PC-9 (cell line): ENCODE results near the gene HOXB6. TPM values are rescaled to one million over a fixed set of nuclear protein-coding genes. Genes with fewer than 3 reads are reported as not detected.

Experiments
- BruUV-seq: library from RNA; stranded (reverse); fragments of 400-500 nt; replicated peaks from 2 replicates; lab custom pipeline; 2021; lab: Mats Ljungman, UMichigan
- CTCF ChIA-PET: fragments of 300-600 bp; sonication (Branson Sonifier 250); formaldehyde crosslinking; loops from one replicate; lab custom pipeline; 2022; ENCODE audit warnings: antibody characterized with exemption; lab: Charles Lee
- POLR2A ChIA-PET: fragments of 300-600 bp; sonication (Branson Sonifier 250); formaldehyde crosslinking; loops from one replicate; lab custom pipeline; 2022; ENCODE audit warnings: antibody characterized with exemption; ENCODE audit not compliant: unreplicated experiment; lab: Charles Lee
- DNase-seq, 2 experiments: peaks; one replicate each; pipeline versions ENCODE4 v3.0.0 to v3.0.0-alpha.2; 2015 to 2022; ENCODE audit warnings: mixed read lengths in 1 of 2
- H2AFZ ChIP-seq: fragments of 200-600 bp; sonication (generic); 2 replicates; pipeline ENCODE4 v1.8.1; 2017; ENCODE audit warnings: antibody characterized with exemption
- H3F3A ChIP-seq: fragments of 200-600 bp; sonication (generic); 2 replicates; pipeline ENCODE4 v1.8.1; 2017; ENCODE audit warnings: antibody characterized with exemption, mild to moderate bottlenecking, low read depth; ENCODE audit not compliant: insufficient read depth
- H3K27ac ChIP-seq: fragments of 200-600 bp; sonication (generic); 2 replicates; pipeline ENCODE4 v1.6.1; 2016; ENCODE audit warnings: mixed run types
- H3K27me3 ChIP-seq: fragments of 200-600 bp; sonication (generic); 2 replicates; pipeline ENCODE4 v1.6.1; 2016; ENCODE audit warnings: low read depth, mixed run types; ENCODE audit not compliant: insufficient read depth
- H3K36me3 ChIP-seq: fragments of 200-600 bp; sonication (generic); 2 replicates; pipeline ENCODE4 v1.6.1; 2016; ENCODE audit warnings: low read depth, mixed run types
- H3K4me1 ChIP-seq: fragments of 200-600 bp; sonication (generic); replicated peaks from 2 replicates; pipeline ENCODE4 v1.6.1; 2016; ENCODE audit warnings: mixed run types; ENCODE audit not compliant: insufficient read depth
- H3K4me2 ChIP-seq: fragments of 200-600 bp; sonication (generic); 2 replicates; pipeline ENCODE4 v1.6.1; 2017; ENCODE audit warnings: mixed run types
- H3K4me3 ChIP-seq: fragments of 200-600 bp; sonication (generic); 2 replicates; pipeline ENCODE4 v1.6.1; 2016; ENCODE audit warnings: mixed run types
- H3K79me2 ChIP-seq: fragments of 200-600 bp; sonication (generic); 2 replicates; pipeline ENCODE4 v1.6.1; 2017; ENCODE audit warnings: low read depth, mixed run types
- H3K9me2 ChIP-seq: fragments of 200-600 bp; sonication (generic); 2 replicates; pipeline ENCODE4 v1.8.1; 2017; ENCODE audit warnings: mild to moderate bottlenecking; ENCODE audit not compliant: insufficient read depth
- H3K9me3 ChIP-seq: fragments of 200-600 bp; sonication (generic); 2 replicates; pipeline ENCODE4 v1.8.1; 2016; ENCODE audit warnings: low read depth; ENCODE audit not compliant: insufficient read depth
- H4K20me1 ChIP-seq: fragments of 200-600 bp; sonication (generic); 2 replicates; pipeline ENCODE4 v1.8.1; 2017; ENCODE audit not compliant: insufficient read depth
- CTCF ChIP-seq: fragments of 200-600 bp; sonication (generic); conservative IDR thresholded peaks from 2 replicates; pipeline ENCODE4 v1.6.1; 2017; ENCODE audit warnings: mixed run types, antibody characterized with exemption, mild to moderate bottlenecking, moderate library complexity
- EZH2 ChIP-seq: fragments of 200-600 bp; sonication (generic); IDR thresholded peaks from 2 replicates; pipeline ENCODE4 v1.8.0; 2017; ENCODE audit warnings: antibody characterized with exemption, low read depth
- intact Hi-C: fragments of 100-400 bp; cut with micrococcal nuclease; formaldehyde crosslinking; loops from one replicate; pipeline ENCODE4 v1.10.0; 2022; ENCODE audit not compliant: unreplicated experiment
- total RNA-seq: library from RNA; stranded (reverse); gene quantifications from 2 replicates; pipeline ENCODE4 v1.2.3, GENCODE V29; 2021

HOXB6 gene
- total RNA-seq, 1 experiment from 2014 or later, result 30.7 TPM

GRCh38 chr17:48563867-48564187 lies 41.0 kb downstream of the HOXB6 start:
- Histone ChIP-seq H3K9me3 (no peaks in the 10 kb centered on the region), H3K79me2 (no peaks in the 10 kb centered on the region), H3K9me2 (no peaks in the 10 kb centered on the region), H4K20me1 (no peaks in the 10 kb centered on the region), H3K4me2 (no peak overlapping the region), H3K36me3 (no peaks in the 10 kb centered on the region), H3K27me3 (no peaks in the 10 kb centered on the region), H3K4me3 (no peak overlapping the region), H3F3A (no peaks in the 10 kb centered on the region), H3K27ac (no peak overlapping the region), H2AFZ (no peak overlapping the region), H3K4me1 (0 out of 2 replicates have a peak, but pooled peaks cover 6% of the 10 kb centered on the region)
- ChIA-PET CTCF (no interaction called here), POLR2A (no interaction called here)
- TF ChIP-seq CTCF, result no peak
- TF ChIP-seq EZH2, result no peak
- intact Hi-C loops, result no loop called here
- BruUV-seq, result no TSS peak
- no peak for DNase-seq

- intact Hi-C loops, result no loop called here
- Histone ChIP-seq H3F3A (no peaks in the 10 kb centered on the region), H3K79me2 (no peaks in the 10 kb centered on the region), H3K4me3 (no peak overlapping the region), H3K27me3 (no peaks in the 10 kb centered on the region), H3K27ac (no peak overlapping the region), H3K36me3 (no peaks in the 10 kb centered on the region), H3K4me1 (0 out of 2 replicates have a peak, but pooled peaks cover 6% of the 10 kb centered on the region), H4K20me1 (no peaks in the 10 kb centered on the region), H3K9me2 (no peaks in the 10 kb centered on the region), H2AFZ (no peak overlapping the region), H3K4me2 (no peak overlapping the region), H3K9me3 (no peaks in the 10 kb centered on the region)
- BruUV-seq, result no TSS peak
- no peak for DNase-seq
- no peak for TF ChIP-seq CTCF
- no peak for TF ChIP-seq EZH2
- POLR2A ChIA-PET, result no interaction called here
- CTCF ChIA-PET, result no interaction called here
Measured at GRCh38 chr17:48563385-48563838, 41.4 kb downstream of the HOXB6 start.

- no peaks in the 10 kb centered on the region for H3F3A ChIP-seq
- H3K27me3 ChIP-seq, result no peaks in the 10 kb centered on the region
- no peak overlapping the region for H2AFZ ChIP-seq
- H3K27ac ChIP-seq, result no peak overlapping the region
- ChIA-PET CTCF (no interaction called here), POLR2A (no interaction called here)
- intact Hi-C loops, result no loop called here
- DNase-seq, result no peak
- H3K79me2 ChIP-seq, result no peaks in the 10 kb centered on the region
- no peaks in the 10 kb centered on the region for H4K20me1 ChIP-seq
- no peak overlapping the region for H3K4me3 ChIP-seq
- H3K9me3 ChIP-seq, result no peaks in the 10 kb centered on the region
- H3K9me2 ChIP-seq, result no peaks in the 10 kb centered on the region
- H3K4me2 ChIP-seq, result no peak overlapping the region
- H3K4me1 ChIP-seq, result 0 out of 2 replicates have a peak, but pooled peaks cover 3% of the 10 kb centered on the region
- BruUV-seq, result no TSS peak
- TF ChIP-seq CTCF (no peak), EZH2 (no peak)
- H3K36me3 ChIP-seq, result no peaks in the 10 kb centered on the region
Measured at GRCh38 chr17:48562934-48563333, 41.9 kb downstream of the HOXB6 start.
